H9 (cell line): ENCODE measurements around the gene BMPER. TPM values are rescaled to one million over a fixed set of nuclear protein-coding genes. Genes with fewer than 3 reads are reported as not detected.

Experiments
- DNase-seq: peaks from one replicate; pipeline ENCODE4 v3.0.0-alpha.2; 2017
- H2AFZ ChIP-seq: one replicate; pipeline ENCODE4 v1.6.1; 2013; ENCODE audit warnings: mild to moderate bottlenecking, low read length, control low read depth, moderate library complexity
- H2AK5ac ChIP-seq: 2 replicates; pipeline ENCODE4 v1.6.1; 2013; ENCODE audit warnings: low read length, control low read depth, mixed read lengths; ENCODE audit not compliant: insufficient read length
- H2BK120ac ChIP-seq: one replicate; pipeline ENCODE4 v1.6.1; 2013; ENCODE audit warnings: low read depth, mild to moderate bottlenecking, low read length, control low read depth, inconsistent platforms; ENCODE audit not compliant: poor library complexity, severe bottlenecking
- H2BK12ac ChIP-seq: 2 replicates; pipeline ENCODE4 v1.6.1; 2013; ENCODE audit warnings: low read length, control low read depth, mixed read lengths, low read depth; ENCODE audit not compliant: insufficient read length
- H2BK15ac ChIP-seq: 2 replicates; pipeline ENCODE4 v1.6.1; 2013; ENCODE audit warnings: low read depth, low read length, control low read depth
- H2BK20ac ChIP-seq: one replicate; pipeline ENCODE4 v1.6.1; 2013; ENCODE audit warnings: low read depth, mild to moderate bottlenecking, low read length, control low read depth, inconsistent platforms; ENCODE audit not compliant: poor library complexity, severe bottlenecking
- H2BK5ac ChIP-seq: 2 replicates; pipeline ENCODE4 v1.6.1; 2013; ENCODE audit warnings: low read length, control low read depth, mixed read lengths; ENCODE audit not compliant: insufficient read length
- H3K14ac ChIP-seq: 2 replicates; pipeline ENCODE4 v1.6.1; 2013; ENCODE audit warnings: low read length, control low read depth; ENCODE audit not compliant: insufficient read depth
- H3K18ac ChIP-seq: 2 replicates; pipeline ENCODE4 v1.6.1; 2013; ENCODE audit warnings: low read depth, mild to moderate bottlenecking, mixed read lengths, low read length, control low read depth; ENCODE audit not compliant: insufficient read length
- H3K23ac ChIP-seq: 2 replicates; pipeline ENCODE4 v1.6.1; 2013; ENCODE audit warnings: low read length, control low read depth, mixed read lengths, low read depth; ENCODE audit not compliant: insufficient read length
- H3K23me2 ChIP-seq: 2 replicates; pipeline ENCODE4 v1.6.1; 2013; ENCODE audit warnings: low read depth, mild to moderate bottlenecking, mixed read lengths, low read length, control low read depth; ENCODE audit not compliant: insufficient read length, poor library complexity, severe bottlenecking
- H3K27ac ChIP-seq: 2 replicates; pipeline ENCODE4 v1.5.1; 2013; ENCODE audit warnings: low read length, control low read depth, mixed read lengths, low read depth; ENCODE audit not compliant: insufficient read length
- H3K27me3 ChIP-seq: 2 replicates; pipeline ENCODE4 v1.6.1; 2013; ENCODE audit warnings: low read length, control low read depth, inconsistent platforms; ENCODE audit not compliant: insufficient read depth
- H3K4ac ChIP-seq: 2 replicates; pipeline ENCODE4 v1.6.1; 2013; ENCODE audit warnings: low read depth, mild to moderate bottlenecking, control low read depth, inconsistent platforms, low read length, moderate library complexity
- H3K4me1 ChIP-seq: 2 replicates; pipeline ENCODE4 v1.6.1; 2013; ENCODE audit warnings: low read length, control low read depth, inconsistent platforms; ENCODE audit not compliant: insufficient read depth
- H3K4me2 ChIP-seq: 2 replicates; pipeline ENCODE4 v1.6.1; 2013; ENCODE audit warnings: low read length, control low read depth, mixed read lengths; ENCODE audit not compliant: insufficient read length, insufficient read depth
- H3K56ac ChIP-seq: 2 replicates; pipeline ENCODE4 v1.6.1; 2013; ENCODE audit warnings: low read depth, mild to moderate bottlenecking, mixed read lengths, low read length, control low read depth; ENCODE audit not compliant: insufficient read length
- H3K79me1 ChIP-seq: 2 replicates; pipeline ENCODE4 v1.6.1; 2013; ENCODE audit warnings: low read depth, mild to moderate bottlenecking, moderate library complexity, low read length, control low read depth, inconsistent platforms; ENCODE audit not compliant: insufficient read depth, poor library complexity, severe bottlenecking
- H3K79me2 ChIP-seq: 2 replicates; pipeline ENCODE4 v1.6.1; 2013; ENCODE audit warnings: low read length, control low read depth, inconsistent platforms; ENCODE audit not compliant: insufficient read depth
- H3K9ac ChIP-seq: 2 replicates; pipeline ENCODE4 v1.6.1; 2013; ENCODE audit warnings: low read length, control low read depth, mixed read lengths; ENCODE audit not compliant: insufficient read length; ENCODE audit errors: extremely low read depth
- H3K9me3 ChIP-seq: one replicate; pipeline ENCODE4 v1.6.1; 2013; ENCODE audit warnings: low read depth, low read length, inconsistent platforms; ENCODE audit not compliant: control insufficient read depth
- H3T11ph ChIP-seq: one replicate; pipeline ENCODE4 v1.6.1; 2013; ENCODE audit warnings: mild to moderate bottlenecking, low read length, control low read depth, inconsistent platforms
- H4K20me1 ChIP-seq: one replicate; pipeline ENCODE4 v1.6.1; 2013; ENCODE audit not compliant: control insufficient read depth, insufficient read length, insufficient read depth
- H4K5ac ChIP-seq: 2 replicates; pipeline ENCODE4 v1.6.1; 2013; ENCODE audit warnings: low read depth, mild to moderate bottlenecking, mixed read lengths, low read length, control low read depth; ENCODE audit not compliant: insufficient read length
- H4K8ac ChIP-seq: replicated peaks from 2 replicates; pipeline ENCODE4 v1.6.1; 2013; ENCODE audit warnings: low read length, control low read depth, mixed read lengths, low read depth; ENCODE audit not compliant: insufficient read length
- H4K91ac ChIP-seq: 2 replicates; pipeline ENCODE4 v1.6.1; 2013; ENCODE audit warnings: low read depth, mild to moderate bottlenecking, moderate library complexity, mixed read lengths, low read length, control low read depth; ENCODE audit not compliant: insufficient read length
- H3K27ac Mint-ChIP-seq, 3 experiments: 2 replicates in 2 of 3; 3 replicates in 1 of 3; pipeline ENCODE4 v1.8.0; 2020 to 2021; ENCODE audit warnings: mixed read lengths in 3 of 3, mild to moderate bottlenecking in 1 of 3, moderate library complexity in 1 of 3
- H3K27me3 Mint-ChIP-seq: 2 replicates; pipeline ENCODE4 v1.8.0; 2021; ENCODE audit warnings: low read depth, mild to moderate bottlenecking, moderate library complexity, mixed read lengths
- H3K36me3 Mint-ChIP-seq, 3 experiments: 2 replicates in 2 of 3; 3 replicates in 1 of 3; pipeline ENCODE4 v1.8.0; 2020 to 2021; ENCODE audit warnings: low read depth in 3 of 3, mixed read lengths in 3 of 3; ENCODE audit not compliant: insufficient read depth in 1 of 3
- H3K4me1 Mint-ChIP-seq, 2 experiments: 2 replicates each; pipeline ENCODE4 v1.8.0; 2020; ENCODE audit warnings: mixed read lengths in 2 of 2
- H3K4me3 Mint-ChIP-seq, 2 experiments: 2 replicates in 1 of 2; 3 replicates in 1 of 2; pipeline ENCODE4 v1.8.0; 2020 to 2021; ENCODE audit warnings: mild to moderate bottlenecking in 2 of 2, mixed read lengths in 2 of 2, moderate library complexity in 1 of 2
- H3K9me3 Mint-ChIP-seq, 2 experiments: 2 replicates in 1 of 2; 3 replicates in 1 of 2; pipeline ENCODE4 v1.8.0; 2020; ENCODE audit warnings: mild to moderate bottlenecking in 2 of 2, mixed read lengths in 2 of 2, moderate library complexity in 1 of 2
- CTCF ChIP-seq: fragments of 200-600 bp; sonication (generic); conservative IDR thresholded peaks from 3 replicates; pipeline ENCODE4 v1.8.0; 2021; ENCODE audit warnings: antibody characterized with exemption, mild to moderate bottlenecking
- WGBS: extraction: QIAGEN DNeasy Blood & Tissue Kit; methylation state at CpG from one replicate; pipeline ENCODE4 v1.1.7; 2013; ENCODE audit warnings: missing lambda C conversion rate, low lambda C conversion rate, mixed read lengths; ENCODE audit not compliant: insufficient read length; ENCODE audit errors: extremely low coverage; 5-methylcytosine and 5-hydroxymethylcytosine counted together
- total RNA-seq: library from RNA; stranded (reverse); gene quantifications from 2 replicates; pipeline ENCODE4 v1.2.1, GENCODE V29; 2021

Gene BMPER
- total RNA-seq, 1 experiment from 2014 or later = 0.20 TPM

- Histone ChIP-seq H3K56ac (no peak overlapping the region), H3K79me2 (no peaks in the 10 kb centered on the region), H4K5ac (no peak overlapping the region), H2BK15ac (no peak overlapping the region), H3K9me3 (no peaks in the 10 kb centered on the region), H3K18ac (no peak overlapping the region), H2BK5ac (no peak overlapping the region), H3K4me1 (no peaks in the 10 kb centered on the region), H3K27ac (no peak overlapping the region), H3T11ph (no peak overlapping the region), H3K9ac (no peak overlapping the region), H2AFZ (no peak overlapping the region), H3K27me3 (no peaks in the 10 kb centered on the region), H2BK120ac (no peak overlapping the region), H4K20me1 (no peaks in the 10 kb centered on the region), H3K4me2 (no peak overlapping the region), H3K79me1 (no peaks in the 10 kb centered on the region), H2BK20ac (no peak overlapping the region), H2BK12ac (no peak overlapping the region), H4K91ac (no peak overlapping the region), H3K14ac (no peak overlapping the region), H3K4ac (no peak overlapping the region), H2AK5ac (no peak overlapping the region), H3K23me2 (no peaks in the 10 kb centered on the region), H3K23ac (no peak overlapping the region), H4K8ac (no peak overlapping the region)
- Mint-ChIP-seq H3K4me1 (peaks cover 4 to 5% of the 10 kb centered on the region in 2 experiments), H3K9me3 (peaks cover 2 to 3% of the 10 kb centered on the region in 2 experiments; a peak in 2 of 5 replicates), H3K27ac (0 out of 7 replicates have a peak overlapping the region, but pooled peaks of 1 of the 3 experiments have one; percentile 17), H3K4me3 (no peak overlapping the region), H3K36me3 (no peaks in the 10 kb centered on the region; a peak in 2 of 7 replicates), H3K27me3 (no peaks in the 10 kb centered on the region)
- no peak for DNase-seq
- TF ChIP-seq CTCF = no peak
- WGBS = no CpG with 5 or more reads among the region's 9 CpGs
Measured at GRCh38 chr7:34075523-34076370, 170.4 kb downstream of the BMPER start.
